ENCODE measurements around the gene ITPKC. TPM values are rescaled to one million over a fixed set of nuclear protein-coding genes. Genes with fewer than 3 reads are reported as not detected.

Gene ITPKC
- total RNA-seq, 1 donor from 2014 or later = 51.6 TPM

DNA sequence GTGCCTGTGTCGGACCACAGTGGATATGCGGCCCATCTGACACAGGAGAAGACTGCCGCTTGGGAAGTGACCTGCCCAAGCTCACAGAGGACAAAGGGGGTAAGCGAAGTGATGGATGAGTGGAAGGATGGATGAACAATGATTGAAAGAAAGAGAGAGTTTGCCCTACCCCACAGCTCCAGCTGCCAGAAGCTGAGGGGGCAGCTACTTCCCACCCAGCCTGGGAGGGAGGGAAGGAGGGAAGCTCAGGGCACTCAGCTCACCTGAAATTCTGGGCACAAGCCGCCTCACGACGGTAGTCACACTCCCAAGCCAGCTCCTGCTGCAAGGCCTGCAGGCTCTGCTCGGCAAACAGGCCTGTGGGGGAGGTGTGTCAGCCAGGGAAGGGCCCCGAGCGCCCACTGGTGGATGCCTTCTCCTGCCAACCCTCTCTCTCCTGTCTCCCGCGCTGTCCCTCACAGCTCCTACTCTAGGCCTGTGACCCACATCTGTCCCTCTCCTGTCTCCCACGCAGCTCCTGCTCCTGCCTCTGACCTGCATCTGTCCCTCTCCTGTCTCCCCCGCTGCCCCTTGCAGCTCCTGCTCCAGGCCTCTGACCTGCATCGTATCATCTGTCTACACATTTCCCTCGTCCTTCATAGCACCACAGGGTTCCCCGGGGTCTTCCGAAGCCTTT is 14.4 kb upstream of the ITPKC start:
- no peak for ATAC-seq

DNA sequence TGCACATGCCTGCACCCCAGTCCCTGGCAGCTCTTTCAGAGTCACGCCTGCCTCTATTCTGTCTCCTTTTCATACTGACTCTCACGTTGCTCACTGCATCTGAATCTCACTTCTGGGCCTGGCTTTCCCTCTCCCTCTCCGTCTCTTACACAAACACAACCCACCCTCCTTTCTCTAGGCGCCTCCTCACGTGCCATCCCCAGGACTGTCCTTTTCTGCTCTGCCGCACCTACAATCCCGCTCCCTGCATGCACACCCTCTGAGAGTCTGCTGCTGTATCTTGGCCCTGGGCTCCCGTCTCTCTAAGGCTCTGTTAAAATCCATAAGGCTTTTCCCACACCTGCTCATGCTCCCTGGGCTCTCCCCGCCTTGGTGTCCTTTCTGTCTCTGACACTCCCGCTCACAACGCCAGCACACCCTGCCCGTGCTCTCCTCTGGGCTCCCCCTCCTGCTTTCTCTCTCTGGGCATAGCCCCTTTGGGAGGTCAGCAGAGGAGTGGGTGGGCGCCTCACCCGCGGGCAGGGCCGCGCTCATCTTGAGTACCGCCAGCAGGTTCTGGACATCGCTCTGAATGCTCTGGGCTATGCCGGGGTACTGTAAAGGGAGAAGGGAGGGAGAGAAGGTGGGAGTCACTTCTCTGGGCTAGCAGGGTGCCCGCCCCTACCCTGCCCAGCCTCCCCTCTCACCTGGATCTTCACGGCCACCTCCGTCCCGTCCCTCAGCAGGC is 13.7 kb upstream of the ITPKC start:
- intact Hi-C loops (cut with DNase I) = no loop called here
- ATAC-seq (no peak), DNase-seq (no peak)
- H3K4me1 ChIP-seq = no peaks in the 10 kb centered on the region
- peaks cover 76% of the 10 kb centered on the region for H3K36me3 ChIP-seq
- no peak overlapping the region for H3K27ac ChIP-seq
- no peak for TF ChIP-seq CTCF (IDR thresholded peaks at IDR 0.05)
- no peaks in the 10 kb centered on the region for H3K27me3 ChIP-seq
- H3K4me3 ChIP-seq = no peak overlapping the region
- no peaks in the 10 kb centered on the region for H3K9me3 ChIP-seq

More for the DNA sequence above, 14.4 kb upstream of the ITPKC start:
- intact Hi-C loops (cut with DNase I) = no loop called here
- Histone ChIP-seq H3K4me1 (no peaks in the 10 kb centered on the region), H3K27ac (no peak overlapping the region), H3K36me3 (peaks cover 69% of the 10 kb centered on the region), H3K9me3 (no peaks in the 10 kb centered on the region), H3K4me3 (no peak overlapping the region), H3K27me3 (no peaks in the 10 kb centered on the region)
- no peak for TF ChIP-seq CTCF (IDR thresholded peaks at IDR 0.05)
- DNase-seq = no peak

DNA sequence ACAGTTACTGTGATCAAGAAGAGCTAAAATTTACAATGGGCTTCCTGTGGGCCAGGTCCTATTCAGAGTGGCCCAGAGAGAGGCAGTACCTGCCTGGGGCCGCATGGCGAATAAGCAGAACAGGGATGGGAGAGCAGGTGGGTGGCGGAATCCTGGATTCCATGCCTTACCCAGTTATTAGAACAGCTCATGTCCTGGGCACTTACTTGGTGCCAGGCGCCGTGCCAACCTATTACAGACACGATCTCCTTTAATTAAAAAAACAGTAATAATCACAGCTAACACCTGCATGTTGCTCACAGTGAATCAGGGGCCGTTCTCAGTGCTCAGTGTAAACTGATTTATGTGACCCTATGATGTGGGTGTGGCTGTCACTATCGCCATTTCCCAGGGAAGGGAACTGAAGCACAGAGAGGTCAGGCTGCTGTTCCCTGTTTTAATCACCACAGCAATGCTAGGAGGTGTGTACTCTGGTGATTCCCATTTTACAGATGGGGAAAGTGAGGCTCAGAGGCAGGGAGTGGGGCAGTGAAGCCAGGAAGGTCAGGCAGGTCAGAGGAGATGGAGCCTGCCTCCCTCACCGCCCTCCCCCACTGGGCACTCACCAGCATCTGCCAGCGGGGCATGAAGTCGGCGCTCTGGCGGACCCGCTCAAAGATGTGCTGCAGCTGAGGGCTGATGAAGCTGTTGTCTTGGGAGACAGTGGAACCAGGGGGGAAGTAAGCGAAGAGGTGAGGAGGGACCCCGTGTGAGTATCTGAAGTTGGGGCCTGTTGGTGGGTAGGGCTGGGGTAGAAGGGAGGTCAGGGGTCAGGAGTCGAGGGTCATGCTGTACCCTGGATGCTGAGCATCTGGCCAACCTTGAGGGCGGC is 12.2 kb upstream of the ITPKC start:
- ATAC-seq = no peak
- intact Hi-C loops (cut with DNase I) = no loop called here
- no peak overlapping the region for H3K27ac ChIP-seq
- peaks cover 87% of the 10 kb centered on the region for H3K36me3 ChIP-seq
- no peak overlapping the region for H3K4me3 ChIP-seq
- no peak for DNase-seq
- no peaks in the 10 kb centered on the region for H3K9me3 ChIP-seq
- TF ChIP-seq CTCF (IDR thresholded peaks at IDR 0.05) = no peak
- no peaks in the 10 kb centered on the region for H3K27me3 ChIP-seq
- no peaks in the 10 kb centered on the region for H3K4me1 ChIP-seq

DNA sequence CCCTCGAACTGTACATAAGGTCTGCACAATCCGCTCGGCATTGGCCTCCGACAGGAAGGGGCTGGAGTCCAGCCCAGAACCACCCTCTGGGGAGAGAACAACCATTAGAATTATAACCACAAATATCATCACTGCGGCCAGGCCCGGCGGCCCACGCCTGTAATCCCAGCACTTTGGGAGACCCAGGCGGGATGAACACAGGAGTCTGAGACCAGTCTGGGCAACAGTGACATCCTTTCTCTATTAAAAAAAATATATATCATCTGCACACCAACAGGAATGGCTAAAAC is 11.6 kb upstream of the ITPKC start:
- DNase-seq (no peak), ATAC-seq (no peak)
- intact Hi-C loops (cut with DNase I) = no loop called here
- H3K27ac ChIP-seq = no peak overlapping the region
- no peaks in the 10 kb centered on the region for H3K4me1 ChIP-seq
- H3K4me3 ChIP-seq = no peak overlapping the region
- peaks cover 92% of the 10 kb centered on the region for H3K36me3 ChIP-seq
- no peaks in the 10 kb centered on the region for H3K27me3 ChIP-seq
- no peaks in the 10 kb centered on the region for H3K9me3 ChIP-seq
- no peak for TF ChIP-seq CTCF (IDR thresholded peaks at IDR 0.05)

- no peaks in the 10 kb centered on the region for H3K4me1 ChIP-seq
- ATAC-seq = no peak
- no peaks in the 10 kb centered on the region for H3K27me3 ChIP-seq
- no peak for TF ChIP-seq CTCF (IDR thresholded peaks at IDR 0.05)
- no peak for DNase-seq
- no peak overlapping the region for H3K27ac ChIP-seq
- peaks cover 92% of the 10 kb centered on the region for H3K36me3 ChIP-seq
- intact Hi-C loops (cut with DNase I) = no loop called here
- H3K4me3 ChIP-seq = no peak overlapping the region
- H3K9me3 ChIP-seq = no peaks in the 10 kb centered on the region
Observed at GRCh38 chr19:40705950-40706619, 10.8 kb upstream of the ITPKC start.
